Stimulated activated CD4-positive, alpha-beta T cell treated with anti-CD3 and anti-CD28 coated beads, Interleukin-4, amount 100 ng/mL, for 24 hours (primary cell): ENCODE measurements around the gene KAT2B.
A peak's percentile ranks its signal among the peaks of the same experiment; 100 is the strongest.

Source experiments
- DNase-seq: peaks from one replicate; pipeline ENCODE4 v3.0.0-alpha.2; 2020

KAT2B gene

DNA sequence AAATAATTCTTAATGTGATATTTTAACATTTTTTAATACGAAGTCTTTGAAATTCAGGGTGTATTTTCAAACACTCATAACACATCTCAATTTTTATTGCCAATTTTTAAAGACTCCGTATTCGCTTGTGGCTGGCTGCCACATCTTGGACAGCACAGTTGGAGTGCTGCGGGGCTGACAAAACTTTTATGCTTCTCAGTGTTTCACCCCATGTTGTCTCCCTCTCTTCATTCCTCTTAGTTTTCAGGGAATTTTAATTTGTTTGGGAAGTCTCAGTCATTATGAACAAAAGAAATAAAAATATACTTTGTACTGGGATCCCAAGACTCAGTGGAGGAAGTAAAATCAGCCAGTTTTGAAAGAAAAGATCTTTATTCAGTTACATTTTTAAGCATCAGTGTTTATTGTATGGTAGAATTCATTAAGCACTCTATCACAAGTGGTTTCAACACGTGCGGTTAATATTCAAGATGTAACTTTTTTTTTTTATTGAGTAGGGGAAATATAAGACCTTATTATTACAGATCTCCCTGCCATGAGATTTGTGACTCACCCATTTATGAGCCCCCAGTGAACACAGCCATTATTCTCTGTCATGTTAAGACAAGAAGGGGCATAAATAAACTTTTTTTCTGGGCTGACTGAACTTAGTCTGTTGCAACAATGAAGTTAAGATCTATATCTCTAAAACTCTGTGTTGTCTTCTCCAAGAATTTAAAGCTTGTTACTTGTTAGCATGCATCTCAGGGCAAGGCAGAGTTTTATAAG lies 26.8 kb downstream of the KAT2B start:
- DNase-seq: no peak

DNA sequence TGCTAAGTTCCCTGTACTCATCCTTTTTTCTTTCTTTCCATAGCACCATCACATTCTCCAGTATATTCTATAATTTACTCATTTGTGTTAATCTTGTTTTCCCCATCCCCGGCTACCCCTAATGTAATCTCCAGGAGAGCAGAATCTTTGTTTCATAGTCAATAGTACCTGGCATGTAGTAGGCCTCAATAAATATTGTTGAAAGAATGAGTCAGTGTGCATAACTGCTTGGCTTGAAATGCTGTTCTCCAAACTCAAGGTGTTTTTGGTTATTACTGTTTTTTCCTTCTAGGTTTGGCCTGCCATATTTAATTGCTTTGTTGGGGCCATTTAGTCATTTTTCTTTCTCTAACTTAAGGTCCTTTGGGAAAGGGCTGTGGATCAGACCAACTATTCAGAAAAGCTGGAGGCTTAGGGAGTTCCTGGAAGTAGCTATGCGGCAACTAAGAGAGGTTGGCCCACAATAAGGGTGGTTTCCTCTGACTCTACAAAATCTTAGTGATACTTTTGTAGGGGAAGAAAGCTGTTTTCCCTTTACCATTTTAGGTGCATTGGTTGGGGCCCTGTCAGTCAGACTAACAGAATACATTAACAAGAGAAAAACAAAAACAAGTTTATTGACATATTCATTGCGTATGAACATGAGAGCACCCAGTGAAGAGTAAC lies 28.4 kb downstream of the KAT2B start:
- no peak for DNase-seq

DNA sequence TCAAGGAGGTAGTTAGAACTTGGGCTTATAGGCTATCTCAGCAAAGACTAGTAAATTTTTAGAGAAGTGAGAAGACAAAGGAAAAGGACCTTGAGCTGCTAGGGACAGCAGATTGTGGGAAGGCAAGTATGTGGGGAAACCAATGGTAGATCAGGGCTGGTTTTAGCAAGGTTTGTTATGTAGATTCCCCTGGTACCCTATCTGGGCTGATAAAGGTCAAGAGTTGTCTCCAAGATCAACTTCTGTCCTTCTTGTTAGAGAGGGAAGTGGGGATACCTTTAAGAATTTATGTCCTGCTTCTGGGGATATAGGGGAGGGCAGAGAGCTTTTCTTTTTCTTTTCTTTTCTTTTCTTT lies 28.9 kb downstream of the KAT2B start:
- no peak for DNase-seq

DNA sequence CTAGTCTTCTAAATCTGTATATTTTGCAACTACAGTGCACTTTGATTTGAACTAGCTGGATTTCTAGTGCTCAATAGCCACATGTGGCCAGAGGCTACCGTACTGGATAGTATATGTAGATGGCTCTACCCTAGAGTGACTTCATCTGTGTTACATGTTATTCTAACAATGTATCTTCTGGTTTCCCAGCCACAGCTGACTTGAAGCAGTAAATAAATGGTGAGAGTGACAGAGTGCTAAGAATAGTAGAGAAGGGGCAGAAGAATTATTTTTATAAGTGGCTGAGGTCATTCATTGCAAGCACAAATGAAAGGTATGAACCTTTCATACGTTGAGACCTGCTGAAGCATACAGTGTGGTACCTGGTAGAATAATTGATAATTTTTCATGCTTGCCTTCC lies 30.9 kb downstream of the KAT2B start:
- DNase-seq: no peak

GRCh38 chr3:20072422-20072821 lies 32.2 kb downstream of the KAT2B start:
- no peak for DNase-seq

DNA sequence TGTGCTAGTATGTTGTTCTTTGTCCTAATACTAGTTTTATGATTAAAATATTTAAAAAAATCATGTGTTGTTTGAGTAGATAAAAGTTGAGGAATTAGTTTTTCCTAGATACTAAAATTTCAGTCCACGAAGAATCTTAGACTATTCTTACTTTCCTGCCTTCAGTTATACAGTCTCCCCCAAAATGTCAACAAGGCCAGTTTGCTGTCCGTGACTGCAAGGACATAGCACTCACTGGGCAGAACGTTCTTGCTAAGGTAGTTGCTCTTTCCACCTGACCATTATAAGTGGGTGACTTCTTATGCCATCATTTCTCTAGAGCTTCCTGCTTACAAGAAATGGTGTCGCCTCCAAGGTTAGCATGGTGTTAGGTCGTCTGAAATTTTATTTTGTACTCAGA lies 32.8 kb downstream of the KAT2B start:
- no peak for DNase-seq

DNA sequence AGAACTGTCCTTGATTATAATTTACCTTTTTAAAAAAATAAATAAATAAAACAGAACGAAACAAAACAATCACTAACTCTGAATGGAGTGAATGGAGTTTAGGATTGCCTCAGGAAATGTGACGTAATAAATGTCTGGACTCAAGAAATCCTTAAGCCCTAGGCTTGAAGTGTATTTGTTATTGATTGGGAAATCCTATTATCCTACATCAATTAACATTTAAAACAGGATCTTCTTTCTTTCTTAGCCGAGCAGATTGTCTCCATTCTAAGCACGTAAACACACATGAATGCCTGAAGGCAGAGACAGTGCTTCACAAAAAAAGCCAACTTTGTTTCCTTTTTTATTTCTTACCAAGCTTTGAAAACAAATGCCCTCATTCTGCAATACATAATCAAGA lies 33.4 kb downstream of the KAT2B start:
- DNase-seq: no peak

DNA sequence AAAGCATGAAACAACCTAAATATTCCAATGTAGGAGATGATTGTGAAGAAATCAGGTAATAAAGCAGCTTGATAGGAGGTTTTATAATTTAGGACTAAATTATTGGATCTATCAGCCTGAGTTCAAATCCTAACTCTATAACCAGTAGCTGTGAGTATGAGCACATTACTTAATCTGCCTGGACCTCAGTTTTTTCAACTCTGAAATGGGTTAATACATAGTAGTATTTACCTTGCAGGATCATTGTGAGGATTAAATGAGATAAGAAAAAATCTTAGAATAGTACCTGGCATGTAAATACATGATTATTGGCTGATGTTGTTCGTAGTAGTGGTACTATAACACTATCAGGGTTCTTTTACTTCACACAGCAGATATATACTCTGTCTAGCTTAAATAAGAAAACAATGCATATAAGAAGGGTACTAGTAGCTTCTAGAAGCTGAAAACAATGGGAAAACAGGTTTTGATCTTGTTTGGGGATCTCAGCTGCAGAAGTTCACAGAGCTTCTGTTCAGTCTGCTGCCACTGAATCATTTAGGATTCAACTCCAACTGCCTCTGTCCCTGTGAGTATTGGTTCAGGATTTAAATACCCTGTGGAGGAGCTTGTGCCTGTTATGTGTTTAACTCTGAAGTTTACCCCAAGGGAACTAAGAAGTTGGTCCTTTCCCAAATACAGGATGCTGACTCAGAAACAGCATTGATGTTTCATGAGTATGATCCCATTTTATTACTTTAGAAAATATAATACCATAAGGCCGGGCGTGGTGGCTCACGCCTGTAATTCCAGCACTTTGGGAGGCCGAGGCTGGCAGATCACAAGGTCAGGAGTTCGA lies 34.2 kb downstream of the KAT2B start:
- no peak for DNase-seq

DNA sequence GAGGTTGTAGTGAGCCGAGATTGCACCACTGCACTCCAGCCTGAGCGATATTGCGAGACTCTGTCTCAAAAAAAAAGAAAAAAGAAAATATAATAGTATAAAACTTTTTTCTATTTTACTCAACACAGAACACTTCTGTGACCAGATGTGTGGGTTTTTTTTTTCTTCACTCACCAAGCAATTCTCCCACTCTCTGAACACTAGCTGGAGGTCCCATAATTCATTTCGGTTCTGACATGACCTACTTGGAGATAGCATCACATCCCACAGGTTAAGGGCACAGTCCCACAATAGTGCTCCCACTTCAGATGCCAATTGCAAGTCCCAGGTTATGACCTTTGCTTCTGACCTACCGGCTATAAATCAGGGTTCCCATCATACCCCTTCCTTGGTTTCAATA lies 35.0 kb downstream of the KAT2B start:
- no peak for DNase-seq

DNA sequence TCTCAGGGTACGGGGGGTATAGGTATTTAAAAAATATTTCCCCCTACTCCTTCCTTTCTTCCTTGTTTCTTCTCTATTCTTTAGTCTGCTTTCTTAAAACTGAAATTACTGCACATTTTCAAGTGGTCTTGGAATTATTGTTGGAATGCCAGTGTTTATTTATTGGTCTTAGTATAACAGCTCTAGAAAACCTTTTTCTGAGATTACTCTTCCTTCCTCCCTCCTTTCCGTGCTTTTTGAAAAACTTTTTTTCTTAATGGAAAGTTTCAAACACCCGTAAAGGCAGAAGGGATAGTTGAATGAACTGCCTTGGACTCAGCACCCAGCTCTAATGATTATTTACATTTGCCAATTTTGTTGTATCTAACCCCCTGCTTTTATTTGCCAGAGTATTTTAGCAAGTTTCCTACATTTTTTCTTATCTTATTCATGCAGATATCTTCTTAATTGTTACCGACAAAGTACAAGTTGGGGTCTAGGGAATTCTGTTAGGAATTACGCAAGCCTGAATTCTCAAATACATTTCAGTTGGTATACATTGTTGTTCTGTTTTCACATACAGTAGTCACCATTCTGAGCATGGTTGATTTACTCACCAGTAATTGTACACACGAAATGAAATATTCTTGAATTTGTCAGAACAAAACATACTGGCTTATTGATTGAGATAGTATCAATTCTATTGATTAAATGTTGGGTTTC lies 36.2 kb downstream of the KAT2B start:
- DNase-seq: no peak

DNA sequence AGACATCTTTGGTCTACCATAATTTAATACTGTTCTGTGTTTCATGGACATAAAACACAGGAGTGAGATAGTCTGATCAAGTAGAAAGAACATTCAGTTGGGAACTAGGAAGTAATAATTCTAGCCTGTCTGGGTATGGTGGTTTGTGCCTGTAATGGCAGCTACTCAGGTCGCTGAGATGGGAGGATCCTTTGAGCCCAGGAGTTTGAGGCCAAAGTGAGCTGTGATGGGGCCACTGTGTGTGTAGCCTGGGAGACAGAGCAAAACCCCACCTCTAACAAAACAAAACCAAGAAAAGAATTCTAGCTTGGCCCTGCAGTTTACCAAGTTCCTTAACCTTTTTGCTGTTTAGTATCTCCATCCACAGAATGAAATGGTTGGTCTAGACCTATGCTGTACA lies 36.8 kb downstream of the KAT2B start:
- no peak for DNase-seq

GRCh38 chr3:20078194-20078714 lies 38.0 kb downstream of the KAT2B start:
- DNase-seq: no peak

GRCh38 chr3:20079621-20080020 lies 39.4 kb downstream of the KAT2B start:
- DNase-seq: no peak

GRCh38 chr3:20080956-20081554 lies 40.8 kb downstream of the KAT2B start:
- peak; percentile 12 for DNase-seq

DNA sequence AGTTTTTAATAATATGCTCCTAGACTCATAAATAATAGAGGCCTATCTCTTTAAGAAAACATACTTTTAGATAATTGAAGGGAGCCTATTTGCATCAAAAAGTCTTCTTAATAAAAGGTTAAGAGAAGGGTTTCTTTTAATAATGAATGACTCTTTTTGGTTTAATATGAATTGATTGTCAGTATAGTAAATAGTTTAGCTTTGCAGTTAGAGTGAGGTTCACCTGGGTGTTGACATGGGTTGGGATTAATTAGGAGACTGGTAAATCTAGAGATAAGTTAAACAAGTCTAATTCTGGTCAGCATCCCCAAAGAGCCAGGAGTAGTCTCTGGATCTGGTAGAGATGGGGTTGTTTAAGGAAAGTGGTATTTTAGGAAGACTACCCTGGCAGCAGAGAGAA lies 43.0 kb downstream of the KAT2B start:
- no peak for DNase-seq

DNA sequence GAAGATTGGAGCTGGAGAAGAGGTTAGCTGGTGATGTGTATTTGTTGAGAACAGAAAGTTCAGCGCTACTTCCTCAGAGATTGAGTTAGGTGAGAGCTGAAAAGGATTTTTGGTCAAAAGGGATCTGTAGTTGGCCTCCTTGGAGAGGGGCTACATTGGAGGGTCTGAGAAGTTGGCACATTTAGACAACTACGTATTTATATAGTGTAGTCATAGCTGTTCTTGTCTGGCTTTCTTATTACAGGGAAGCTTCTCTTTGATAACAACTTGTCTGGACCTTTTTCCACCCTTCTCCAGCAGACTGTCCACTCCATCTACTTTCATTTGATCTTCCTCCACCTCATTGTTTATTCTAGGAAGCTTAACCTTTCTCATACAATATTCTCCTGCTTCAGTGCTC lies 43.7 kb downstream of the KAT2B start:
- no peak for DNase-seq

- no peak for DNase-seq
Measured at GRCh38 chr3:20091331-20092047, 51.2 kb downstream of the KAT2B start.

- DNase-seq: no peak
Measured at GRCh38 chr3:20095470-20095869, 55.2 kb downstream of the KAT2B start.

- DNase-seq: no peak
Measured at GRCh38 chr3:20096135-20096685, 56.0 kb downstream of the KAT2B start.

DNA sequence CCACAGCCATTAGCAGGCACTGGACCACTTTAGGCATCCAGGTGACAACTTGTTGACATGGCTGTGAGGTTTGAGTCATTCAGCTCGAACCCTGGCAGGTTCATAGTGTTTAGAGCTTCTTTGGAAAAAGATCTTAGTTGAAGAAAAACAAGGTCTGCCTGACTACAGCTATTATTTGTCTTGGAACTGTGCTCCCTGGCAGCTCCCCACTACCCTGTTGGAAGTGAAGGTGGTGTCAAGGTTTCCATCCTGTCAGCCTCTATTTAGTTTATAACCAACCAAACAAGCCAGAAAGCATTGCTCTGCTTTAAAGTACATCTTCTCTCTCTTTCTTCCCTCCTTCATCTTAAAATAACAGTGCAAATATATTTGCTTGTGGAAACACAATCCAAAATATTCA lies 56.8 kb downstream of the KAT2B start:
- DNase-seq: no peak

DNA sequence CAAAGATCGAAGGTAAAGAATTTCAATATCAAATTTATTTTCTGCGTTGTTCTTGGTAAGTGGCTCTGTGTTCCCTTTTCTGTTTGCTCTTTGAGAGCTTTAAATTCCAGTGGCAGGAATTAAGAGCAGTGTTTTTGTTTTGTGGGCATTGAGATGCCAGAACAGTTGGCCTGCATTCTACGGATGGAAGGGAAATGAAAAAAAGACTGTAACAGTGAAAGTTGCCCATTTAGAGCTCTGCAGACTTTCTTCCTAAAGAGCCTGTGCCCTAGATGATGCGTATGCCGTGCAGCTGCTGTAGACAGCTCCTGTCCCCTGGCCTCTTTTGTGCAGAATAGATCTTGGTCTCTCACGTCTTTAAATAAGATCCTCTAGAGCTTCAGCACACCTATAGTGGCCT lies 58.8 kb downstream of the KAT2B start:
- DNase-seq: no peak

DNA sequence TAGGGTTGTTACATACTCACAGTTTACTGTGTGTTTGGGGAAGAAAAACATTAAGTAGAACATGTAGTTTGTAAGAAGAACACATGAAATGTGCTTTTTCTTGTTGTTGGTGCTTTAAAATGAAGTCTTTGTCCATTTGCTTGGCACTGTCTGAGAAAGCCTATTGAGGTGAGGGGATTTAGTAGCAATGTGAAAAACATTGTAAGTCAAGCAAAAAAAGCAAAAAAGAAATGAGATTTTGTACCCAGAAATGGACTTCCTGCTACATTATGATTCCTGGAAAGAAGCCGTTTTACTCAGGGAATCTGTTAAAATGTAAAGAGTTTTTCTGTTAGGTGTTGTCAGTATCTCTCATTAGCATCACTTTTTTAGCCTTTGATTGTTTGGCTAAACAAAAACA lies 59.9 kb downstream of the KAT2B start:
- no peak for DNase-seq
